Measurements from ENCODE around the gene STEAP2. TPM values are rescaled to one million over a fixed set of nuclear protein-coding genes. Genes with fewer than 3 reads are reported as not detected.

Gene STEAP2
- total RNA-seq, 4 donors from 2014 or later: 3.1 to 15.4 (median 7.0) TPM

DNA sequence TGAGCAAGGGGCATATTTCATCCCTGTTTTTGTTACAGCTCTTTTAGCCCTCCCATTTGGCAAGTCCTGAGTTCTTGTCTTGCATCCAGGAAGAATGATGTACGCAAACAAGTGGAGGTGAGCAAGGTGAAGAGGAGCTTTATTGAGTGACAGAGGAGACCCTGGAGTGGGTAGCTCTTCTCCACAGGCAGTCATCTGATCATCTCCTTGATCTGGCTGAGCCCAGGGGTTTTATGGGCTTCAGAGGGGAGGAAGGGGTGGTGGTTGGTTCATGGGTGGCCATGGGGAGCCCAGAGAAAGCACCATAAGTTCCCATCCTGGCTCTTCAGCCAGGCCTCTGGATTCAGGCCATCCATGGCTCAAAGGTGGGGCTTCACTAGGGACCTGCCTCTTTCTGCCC, 35.3 kb upstream of the STEAP2 start:
- H3K27me3 ChIP-seq: no peaks in the 10 kb centered on the region
- H3K27ac ChIP-seq: no peak overlapping the region
- no peak for DNase-seq
- no CpG with 5 or more reads among the region's 1 CpG for WGBS, 2 donors
- no peaks in the 10 kb centered on the region for H3K36me3 ChIP-seq
- no peak overlapping the region for H3K4me3 ChIP-seq
- peaks cover 0 to 38% (median 3%) of the 10 kb centered on the region in 3 donors for H3K4me1 ChIP-seq
- intact Hi-C loops (cut with DNase I): no loop called here
- H3K9me3 ChIP-seq: no peaks in the 10 kb centered on the region
- no peak for TF ChIP-seq POLR2A (IDR thresholded peaks at IDR 0.05)
- TF ChIP-seq, protein P1, sequence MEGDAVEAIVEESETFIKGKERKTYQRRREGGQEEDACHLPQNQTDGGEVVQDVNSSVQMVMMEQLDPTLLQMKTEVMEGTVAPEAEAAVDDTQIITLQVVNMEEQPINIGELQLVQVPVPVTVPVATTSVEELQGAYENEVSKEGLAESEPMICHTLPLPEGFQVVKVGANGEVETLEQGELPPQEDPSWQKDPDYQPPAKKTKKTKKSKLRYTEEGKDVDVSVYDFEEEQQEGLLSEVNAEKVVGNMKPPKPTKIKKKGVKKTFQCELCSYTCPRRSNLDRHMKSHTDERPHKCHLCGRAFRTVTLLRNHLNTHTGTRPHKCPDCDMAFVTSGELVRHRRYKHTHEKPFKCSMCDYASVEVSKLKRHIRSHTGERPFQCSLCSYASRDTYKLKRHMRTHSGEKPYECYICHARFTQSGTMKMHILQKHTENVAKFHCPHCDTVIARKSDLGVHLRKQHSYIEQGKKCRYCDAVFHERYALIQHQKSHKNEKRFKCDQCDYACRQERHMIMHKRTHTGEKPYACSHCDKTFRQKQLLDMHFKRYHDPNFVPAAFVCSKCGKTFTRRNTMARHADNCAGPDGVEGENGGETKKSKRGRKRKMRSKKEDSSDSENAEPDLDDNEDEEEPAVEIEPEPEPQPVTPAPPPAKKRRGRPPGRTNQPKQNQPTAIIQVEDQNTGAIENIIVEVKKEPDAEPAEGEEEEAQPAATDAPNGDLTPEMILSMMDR (IDR thresholded peaks at IDR 0.05): no peak

GRCh38 chr7:90178166-90178565, 33.4 kb upstream of the STEAP2 start:
- TF ChIP-seq, protein P1 (IDR thresholded peaks at IDR 0.05): no peak
- no peak for TF ChIP-seq POLR2A (IDR thresholded peaks at IDR 0.05)

GRCh38 chr7:90178679-90179278, 32.8 kb upstream of the STEAP2 start:
- intact Hi-C loops (cut with DNase I): no loop called here
- WGBS, 2 donors: 39 to 58% methylated on average over 6 of the region's 6 CpGs
- no peaks in the 10 kb centered on the region for H3K27me3 ChIP-seq
- H3K4me3 ChIP-seq: no peak overlapping the region
- H3K9me3 ChIP-seq: no peaks in the 10 kb centered on the region
- no peak for DNase-seq
- peak overlapping the region; percentile 16 to 80 (median 54) for H3K27ac ChIP-seq
- TF ChIP-seq, protein P1 (IDR thresholded peaks at IDR 0.05): no peak
- no peak for TF ChIP-seq POLR2A (IDR thresholded peaks at IDR 0.05)
- H3K4me1 ChIP-seq: peaks cover 0 to 43% (median 3%) of the 10 kb centered on the region in 3 donors
- no peaks in the 10 kb centered on the region for H3K36me3 ChIP-seq

More at GRCh38 chr7:90178166-90178565, 33.4 kb upstream of the STEAP2 start:
- WGBS, 2 donors: 90 to 93% methylated on average over 2 of the region's 2 CpGs
- no peak for DNase-seq
- H3K27ac ChIP-seq: peak overlapping the region in 2 of 4 donors; percentile 62 to 78
- H3K4me1 ChIP-seq: peaks cover 0 to 46% (median 3%) of the 10 kb centered on the region in 3 donors
- H3K36me3 ChIP-seq: no peaks in the 10 kb centered on the region
- intact Hi-C loops (cut with DNase I): no loop called here
- no peaks in the 10 kb centered on the region for H3K9me3 ChIP-seq
- H3K27me3 ChIP-seq: no peaks in the 10 kb centered on the region
- H3K4me3 ChIP-seq: no peak overlapping the region

DNA sequence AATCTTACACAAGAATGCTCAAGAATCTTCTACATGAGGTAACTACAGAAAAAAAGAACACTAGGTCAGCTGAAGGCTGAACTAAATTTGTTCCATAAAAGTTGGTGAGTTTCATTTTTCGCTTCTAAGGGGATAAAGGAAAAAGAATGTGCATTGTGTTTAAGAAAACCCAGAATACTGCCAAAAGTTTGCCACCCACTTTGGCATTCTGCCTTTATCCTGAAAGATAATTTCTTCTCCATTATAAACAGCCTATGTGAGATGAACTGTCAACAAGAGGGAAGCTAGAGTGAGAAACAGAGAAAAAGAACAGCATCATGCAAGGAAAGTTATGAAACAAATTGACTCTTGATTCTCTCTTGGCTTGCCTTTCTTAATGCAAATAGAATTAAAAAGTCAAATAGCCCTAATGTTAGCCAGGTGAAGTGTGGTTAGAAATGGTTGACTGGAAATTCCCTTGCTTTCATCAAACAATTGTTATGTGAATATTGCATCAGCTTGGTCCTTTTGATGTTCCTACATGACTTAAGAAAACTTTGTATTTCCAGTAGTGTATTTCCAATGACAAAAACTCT, 31.4 kb upstream of the STEAP2 start:
- DNase-seq: no peak
- Histone ChIP-seq H3K27ac (peak overlapping the region in 3 of 4 donors; percentile 15 to 80 (median 78)), H3K4me1 (peaks cover 0 to 39% (median 3%) of the 10 kb centered on the region in 3 donors), H3K36me3 (no peaks in the 10 kb centered on the region), H3K9me3 (no peaks in the 10 kb centered on the region), H3K4me3 (no peak overlapping the region), H3K27me3 (no peaks in the 10 kb centered on the region)
- TF ChIP-seq, protein P1 (IDR thresholded peaks at IDR 0.05): no peak
- TF ChIP-seq POLR2A (IDR thresholded peaks at IDR 0.05): no peak
- WGBS, 2 donors: 22 to 35% methylated on average over 1 of the region's 1 CpG
- intact Hi-C loops (cut with DNase I): no loop called here

DNA sequence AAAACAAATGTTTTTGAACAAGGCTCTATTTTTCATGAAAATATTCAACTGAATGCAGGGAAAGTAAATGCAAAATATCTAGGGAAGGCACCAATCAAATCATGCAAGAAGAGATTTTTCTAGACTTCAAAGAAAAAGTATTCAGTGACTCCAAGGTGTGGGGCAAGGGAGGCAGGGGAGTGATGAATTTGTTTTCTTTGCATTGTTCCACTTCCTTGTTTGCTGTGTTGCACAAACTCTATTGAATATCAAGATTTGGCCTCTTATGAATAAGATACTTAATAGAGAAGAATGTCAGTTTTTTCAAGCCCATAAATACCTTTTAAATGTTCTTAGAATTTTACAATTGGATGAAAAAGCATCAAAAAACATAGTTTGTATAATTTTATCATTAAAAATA, 30.9 kb upstream of the STEAP2 start:
- Histone ChIP-seq H3K27me3 (no peaks in the 10 kb centered on the region), H3K4me1 (peaks cover 0 to 39% (median 3%) of the 10 kb centered on the region in 3 donors), H3K9me3 (no peaks in the 10 kb centered on the region), H3K27ac (peak overlapping the region in 3 of 4 donors; percentile 15 to 80 (median 78)), H3K4me3 (no peak overlapping the region), H3K36me3 (no peaks in the 10 kb centered on the region)
- TF ChIP-seq POLR2A (IDR thresholded peaks at IDR 0.05): no peak
- TF ChIP-seq, protein P1 (IDR thresholded peaks at IDR 0.05): no peak
- no peak for DNase-seq
- intact Hi-C loops (cut with DNase I): no loop called here

All from esophagus squamous epithelium (tissue), 5 donors.